Neural progenitor cell (in vitro differentiated cells): ENCODE data around the gene INCA1. TPM values are rescaled to one million over a fixed set of nuclear protein-coding genes. Genes with fewer than 3 reads are reported as not detected.

ENCODE experiments used
- DNase-seq: peaks from one replicate; pipeline ENCODE4 v3.0.0-alpha.2; 2016; ENCODE audit warnings: low spot score
- H2AFZ ChIP-seq: fragments of 200-600 bp; sonication (generic); replicated peaks from 2 replicates; pipeline ENCODE4 v1.6.1; 2016; ENCODE audit warnings: antibody characterized with exemption
- H3F3A ChIP-seq: fragments of 200-600 bp; sonication (generic); 2 replicates; pipeline ENCODE4 v1.6.1; 2016; ENCODE audit warnings: antibody characterized with exemption, low read depth
- H3K27ac ChIP-seq: fragments of 200-600 bp; sonication (generic); 2 replicates; pipeline ENCODE4 v1.5.1; 2016; ENCODE audit warnings: mild to moderate bottlenecking
- H3K27me3 ChIP-seq: fragments of 200-600 bp; sonication (generic); 2 replicates; pipeline ENCODE4 v1.6.1; 2016; ENCODE audit warnings: mild to moderate bottlenecking, moderate library complexity
- H3K36me3 ChIP-seq: fragments of 200-600 bp; sonication (generic); 2 replicates; pipeline ENCODE4 v1.5.1; 2016
- H3K4me1 ChIP-seq: fragments of 200-600 bp; sonication (generic); 2 replicates; pipeline ENCODE4 v1.6.1; 2016; ENCODE audit warnings: mixed run types
- H3K4me2 ChIP-seq: fragments of 200-600 bp; sonication (generic); 2 replicates; pipeline ENCODE4 v1.6.1; 2016
- H3K4me3 ChIP-seq: fragments of 200-600 bp; sonication (generic); 2 replicates; pipeline ENCODE4 v1.5.1; 2016
- H3K79me2 ChIP-seq: fragments of 200-600 bp; sonication (generic); 2 replicates; pipeline ENCODE4 v1.6.1; 2016; ENCODE audit warnings: low read depth
- H3K9ac ChIP-seq: fragments of 200-600 bp; sonication (generic); 2 replicates; pipeline ENCODE4 v1.6.1; 2016
- H3K9me3 ChIP-seq: fragments of 200-600 bp; sonication (generic); 2 replicates; pipeline ENCODE4 v1.5.1; 2016; ENCODE audit warnings: low read depth
- H4K20me1 ChIP-seq: fragments of 200-600 bp; sonication (generic); 2 replicates; pipeline ENCODE4 v1.6.1; 2016; ENCODE audit warnings: low read depth
- H3K27ac Mint-ChIP-seq: 3 replicates; pipeline ENCODE4 v1.8.0; 2021; ENCODE audit warnings: mixed read lengths
- H3K27me3 Mint-ChIP-seq: 2 replicates; pipeline ENCODE4 v1.8.0; 2022; ENCODE audit warnings: low read depth, mild to moderate bottlenecking, inconsistent platforms, moderate library complexity, mixed read lengths; ENCODE audit not compliant: insufficient read depth
- H3K36me3 Mint-ChIP-seq: 3 replicates; pipeline ENCODE4 v1.8.0; 2021; ENCODE audit warnings: mixed read lengths
- H3K4me1 Mint-ChIP-seq: 3 replicates; pipeline ENCODE4 v1.8.0; 2021; ENCODE audit warnings: mixed read lengths
- H3K4me3 Mint-ChIP-seq: 3 replicates; pipeline ENCODE4 v1.8.0; 2021; ENCODE audit warnings: mild to moderate bottlenecking, moderate library complexity, mixed read lengths
- H3K9me3 Mint-ChIP-seq: 3 replicates; pipeline ENCODE4 v1.8.0; 2020; ENCODE audit warnings: mixed read lengths
- CTCF ChIP-seq: fragments of 200-600 bp; sonication (generic); IDR thresholded peaks from 2 replicates; pipeline ENCODE4 v1.5.1; 2017; ENCODE audit warnings: antibody characterized with exemption, mild to moderate bottlenecking
- EZH2 ChIP-seq: fragments of 200-600 bp; sonication (generic); IDR thresholded peaks from 2 replicates; pipeline ENCODE4 v1.6.1; 2017; ENCODE audit warnings: antibody characterized with exemption, mild to moderate bottlenecking, moderate library complexity
- EZH2phosphoT487 ChIP-seq: fragments of 200-600 bp; sonication (generic); IDR thresholded peaks from 2 replicates; pipeline ENCODE4 v1.6.1; 2017; ENCODE audit warnings: antibody characterized with exemption
- total RNA-seq: library from RNA; depleted of rRNA; stranded (reverse); fragments of >200 nt; gene quantifications from 2 replicates; pipeline ENCODE4 v1.2.3, GENCODE V29; 2015; ENCODE audit warnings: low replicate concordance

INCA1 gene
- total RNA-seq, 1 donor from 2014 or later, result 0.52 TPM

DNA sequence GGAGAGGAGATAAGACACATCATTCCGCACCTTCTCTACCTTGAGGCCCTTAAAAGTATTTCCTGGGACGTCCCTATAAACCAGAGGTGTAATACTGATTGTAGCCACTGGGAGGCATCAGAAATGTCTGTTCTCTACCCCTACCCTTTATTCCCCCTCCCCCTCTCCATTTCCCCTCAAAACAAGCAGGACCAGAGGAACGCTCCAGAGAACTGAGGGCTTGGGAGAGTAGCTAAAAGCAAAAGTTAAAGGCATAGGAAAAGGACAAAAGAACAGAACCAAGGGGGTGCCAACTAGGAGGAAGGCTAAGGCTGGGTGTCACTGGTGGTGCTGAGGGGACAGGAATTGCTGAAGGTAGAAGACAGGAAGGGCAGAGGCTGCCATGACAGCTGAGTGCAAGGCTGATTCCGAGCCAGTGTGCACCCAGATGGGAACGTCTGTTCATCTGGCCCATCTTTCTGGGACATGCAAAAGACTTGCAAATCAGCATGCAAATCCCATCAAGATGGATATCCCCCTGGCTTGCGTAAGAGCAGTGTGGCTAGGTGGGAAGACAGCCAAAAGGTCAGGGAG lies 16.6 kb downstream of the INCA1 start:
- H3K79me2 ChIP-seq, result no peaks in the 10 kb centered on the region
- H3K4me1 Mint-ChIP-seq, result peaks cover 8% of the 10 kb centered on the region
- no peaks in the 10 kb centered on the region for H3F3A ChIP-seq
- H3K9me3 ChIP-seq, result no peaks in the 10 kb centered on the region
- H3K27me3 Mint-ChIP-seq, result peaks cover 13% of the 10 kb centered on the region
- no peak overlapping the region for H3K4me2 ChIP-seq
- no peaks in the 10 kb centered on the region for H3K9me3 Mint-ChIP-seq
- peaks cover 4% of the 10 kb centered on the region for H3K4me1 ChIP-seq
- H3K4me3 ChIP-seq, result no peak overlapping the region
- H4K20me1 ChIP-seq, result no peaks in the 10 kb centered on the region
- H3K4me3 Mint-ChIP-seq, result no peak overlapping the region
- peak overlapping the region; percentile 58 for H3K27ac Mint-ChIP-seq
- peaks cover 4% of the 10 kb centered on the region for H3K36me3 Mint-ChIP-seq
- H3K36me3 ChIP-seq, result no peaks in the 10 kb centered on the region
- H2AFZ ChIP-seq, result peak overlapping the region; percentile 71
- H3K27me3 ChIP-seq, result peaks cover 34% of the 10 kb centered on the region
- TF ChIP-seq EZH2, result no peak
- TF ChIP-seq EZH2phosphoT487, result no peak
- peak; percentile 76 for TF ChIP-seq CTCF
- no peak overlapping the region for H3K9ac ChIP-seq
- H3K27ac ChIP-seq, result no peak overlapping the region
- DNase-seq, result peak; percentile 85

- Mint-ChIP-seq H3K36me3 (peaks cover 4% of the 10 kb centered on the region), H3K27me3 (peaks cover 10% of the 10 kb centered on the region), H3K4me1 (peaks cover 8% of the 10 kb centered on the region), H3K27ac (no peak overlapping the region), H3K9me3 (no peaks in the 10 kb centered on the region), H3K4me3 (peak overlapping the region; percentile 30)
- TF ChIP-seq EZH2, result no peak
- no peak for TF ChIP-seq CTCF
- no peak for TF ChIP-seq EZH2phosphoT487
- H3K4me2 ChIP-seq, result no peak overlapping the region
- no peaks in the 10 kb centered on the region for H3K9me3 ChIP-seq
- H3K79me2 ChIP-seq, result no peaks in the 10 kb centered on the region
- no peaks in the 10 kb centered on the region for H4K20me1 ChIP-seq
- peaks cover 4% of the 10 kb centered on the region for H3K4me1 ChIP-seq
- no peak overlapping the region for H3K4me3 ChIP-seq
- no peak overlapping the region for H2AFZ ChIP-seq
- peaks cover 5% of the 10 kb centered on the region for H3F3A ChIP-seq
- H3K27me3 ChIP-seq, result peaks cover 48% of the 10 kb centered on the region
- no peaks in the 10 kb centered on the region for H3K36me3 ChIP-seq
- no peak for DNase-seq
- no peak overlapping the region for H3K27ac ChIP-seq
- H3K9ac ChIP-seq, result no peak overlapping the region
Measured at GRCh38 chr17:4978726-4979125, 18.6 kb downstream of the INCA1 start.

- Histone ChIP-seq H3K27ac (no peak overlapping the region), H3K9ac (no peak overlapping the region), H2AFZ (no peak overlapping the region), H3K4me2 (no peak overlapping the region), H3F3A (peaks cover 10% of the 10 kb centered on the region), H3K79me2 (peaks cover 6% of the 10 kb centered on the region), H3K4me1 (peaks cover 4% of the 10 kb centered on the region), H4K20me1 (peaks cover 35% of the 10 kb centered on the region), H3K36me3 (no peaks in the 10 kb centered on the region), H3K9me3 (no peaks in the 10 kb centered on the region), H3K27me3 (peaks cover 55% of the 10 kb centered on the region), H3K4me3 (no peak overlapping the region)
- TF ChIP-seq EZH2, result no peak
- TF ChIP-seq CTCF, result no peak
- no peak for TF ChIP-seq EZH2phosphoT487
- peaks cover 7% of the 10 kb centered on the region for H3K27me3 Mint-ChIP-seq
- H3K27ac Mint-ChIP-seq, result no peak overlapping the region
- no peak overlapping the region for H3K4me3 Mint-ChIP-seq
- peaks cover 16% of the 10 kb centered on the region for H3K4me1 Mint-ChIP-seq
- H3K9me3 Mint-ChIP-seq, result no peaks in the 10 kb centered on the region
- H3K36me3 Mint-ChIP-seq, result peaks cover 11% of the 10 kb centered on the region
- DNase-seq, result no peak
Measured at GRCh38 chr17:4974115-4974670, 23.1 kb downstream of the INCA1 start.
